T-cell (primary cell): ENCODE data around the gene NEIL3. TPM values are rescaled to one million over a fixed set of nuclear protein-coding genes. Genes with fewer than 3 reads are reported as not detected.

Experiments used
- ATAC-seq, 4 experiments: fragments of 200-7000 bp in 3 of 4; fragments of 150-1000 bp in 1 of 4; cut with Tn5 transposase; replicated peaks in 1 of 4; 1 replicate in 3 of 4; 2 replicates in 1 of 4; pipeline ENCODE4 v1.10.0; 2021; ENCODE audit warnings: moderate library complexity in 3 of 4, mild to moderate bottlenecking in 2 of 4, moderate number of reproducible peaks in 1 of 4
- CTCF ChIA-PET, 2 donors: fragments of 300-600 bp; sonication (Branson Sonifier 250); formaldehyde crosslinking; loops; one replicate each; lab custom pipeline; 2022; ENCODE audit warnings: antibody characterized with exemption in 2 of 2; lab: Charles Lee
- POLR2A ChIA-PET, 2 donors: fragments of 300-600 bp; sonication (Branson Sonifier 250); formaldehyde crosslinking; loops; one replicate each; lab custom pipeline; 2022; ENCODE audit warnings: antibody characterized with exemption in 2 of 2; lab: Charles Lee
- DNase-seq, 35 experiments: peaks; one replicate each; pipeline versions ENCODE4 v3.0.0 to v3.0.0-alpha.2; 2013 to 2023
- H3K27ac ChIP-seq: one replicate; pipeline ENCODE4 v1.5.1; 2013; ENCODE audit warnings: low read length
- H3K27me3 ChIP-seq, 2 experiments: replicated peaks in 1 of 2; 1 replicate in 1 of 2; 2 replicates in 1 of 2; pipeline versions ENCODE4 v1.6.1 to v1.7.0; 2013; ENCODE audit warnings: low read length in 1 of 2, mixed read lengths in 1 of 2; ENCODE audit not compliant: control insufficient read depth in 2 of 2, insufficient read depth in 2 of 2; ENCODE audit errors: extremely low read depth in 1 of 2
- H3K36me3 ChIP-seq, 2 donors: 1 replicate in 1 of 2; 2 replicates in 1 of 2; pipeline versions ENCODE4 v1.6.1 to v1.7.0; 2013; ENCODE audit warnings: low read length in 1 of 2; ENCODE audit not compliant: control insufficient read depth in 2 of 2, insufficient read depth in 1 of 2; ENCODE audit errors: extremely low read depth in 1 of 2
- H3K4me1 ChIP-seq, 2 experiments: 1 replicate in 1 of 2; 2 replicates in 1 of 2; pipeline versions ENCODE4 v1.6.1 to v1.7.0; 2013; ENCODE audit warnings: low read length in 2 of 2, mixed read lengths in 1 of 2; ENCODE audit not compliant: insufficient read depth in 2 of 2, control insufficient read depth in 1 of 2; ENCODE audit errors: extremely low read depth in 1 of 2
- H3K4me3 ChIP-seq, 2 donors: 1 replicate in 1 of 2; 2 replicates in 1 of 2; pipeline versions ENCODE4 v1.5.1 to v1.7.0; 2013; ENCODE audit warnings: mild to moderate bottlenecking in 2 of 2, low read length in 1 of 2, moderate library complexity in 1 of 2; ENCODE audit not compliant: control insufficient read depth in 1 of 2; ENCODE audit errors: extremely low read depth in 1 of 2
- H3K9me3 ChIP-seq: 2 replicates; pipeline ENCODE4 v1.7.0; 2013
- H3K27ac Mint-ChIP-seq, 2 donors: one replicate each; pipeline ENCODE4 v1.8.0; 2020 to 2021; ENCODE audit warnings: mild to moderate bottlenecking in 2 of 2, mixed read lengths in 2 of 2
- H3K27me3 Mint-ChIP-seq, 2 donors: one replicate each; pipeline ENCODE4 v1.8.0; 2021 to 2022; ENCODE audit warnings: mixed read lengths in 2 of 2
- H3K36me3 Mint-ChIP-seq: one replicate; pipeline ENCODE4 v1.8.0; 2021; ENCODE audit warnings: mixed read lengths
- H3K4me1 Mint-ChIP-seq, 3 donors: one replicate each; pipeline ENCODE4 v1.8.0; 2020 to 2022; ENCODE audit warnings: mixed read lengths in 3 of 3, mild to moderate bottlenecking in 1 of 3
- H3K4me3 Mint-ChIP-seq, 3 donors: one replicate each; pipeline ENCODE4 v1.8.0; 2020 to 2022; ENCODE audit warnings: mild to moderate bottlenecking in 3 of 3, mixed read lengths in 3 of 3, moderate library complexity in 3 of 3
- H3K9me3 Mint-ChIP-seq, 3 donors: one replicate each; pipeline ENCODE4 v1.8.0; 2020 to 2022; ENCODE audit warnings: mixed read lengths in 3 of 3
- WGBS: methylation state at CpG from one replicate; pipeline ENCODE4 v1.1.5; 2013; ENCODE audit warnings: missing lambda C conversion rate; ENCODE audit not compliant: insufficient coverage; 5-methylcytosine and 5-hydroxymethylcytosine counted together
- total RNA-seq, 35 experiments: library from RNA in 6 of 35; stranded (reverse) in 6 of 35; fragments of 120-200 nt in 1 of 35; gene quantifications; one replicate each; pipeline versions ENCODE4 v1.2.1 to v1.2.4 and lab custom pipeline; 2013 to 2026

The NEIL3 gene
- total RNA-seq, 5 donors from 2014 or later (not counting 1 experiment from before 2014, with no cell fraction given) = 0.25 to 0.90 (median 0.44) TPM

GRCh38 chr4:177396352-177396751 is 86.7 kb downstream of the NEIL3 start:
- no peaks in the 10 kb centered on the region for H3K9me3 ChIP-seq
- Mint-ChIP-seq H3K27ac (no peak overlapping the region), H3K4me1 (peaks cover 39 to 64% (median 40%) of the 10 kb centered on the region in 3 donors), H3K4me3 (no peak overlapping the region), H3K36me3 (no peaks in the 10 kb centered on the region), H3K9me3 (peaks cover 0 to 9% (median 0%) of the 10 kb centered on the region in 3 donors), H3K27me3 (peaks cover 0 to 2% of the 10 kb centered on the region in 2 donors)
- H3K27me3 ChIP-seq = peaks cover 0 to 3% of the 10 kb centered on the region in 2 experiments
- ATAC-seq (no peak), DNase-seq (no peak)
- POLR2A ChIA-PET = no interaction called here
- CTCF ChIA-PET = no interaction called here
- WGBS = no CpG with 5 or more reads among the region's 2 CpGs
- no peaks in the 10 kb centered on the region for H3K36me3 ChIP-seq
- H3K27ac ChIP-seq = no peak overlapping the region
- no peak overlapping the region for H3K4me3 ChIP-seq
- peaks cover 30 to 43% of the 10 kb centered on the region in 2 experiments for H3K4me1 ChIP-seq

GRCh38 chr4:177400030-177400429 is 90.4 kb downstream of the NEIL3 start:
- DNase-seq (no peak), ATAC-seq (peak in 1 of 4 experiments; percentile 68)
- Histone ChIP-seq H3K27me3 (peaks cover 0 to 2% of the 10 kb centered on the region in 2 experiments), H3K4me3 (no peak overlapping the region), H3K27ac (peak overlapping the region; percentile 31), H3K4me1 (peaks cover 32 to 37% of the 10 kb centered on the region in 2 experiments), H3K9me3 (no peaks in the 10 kb centered on the region), H3K36me3 (no peaks in the 10 kb centered on the region)
- CTCF ChIA-PET = no interaction called here
- Mint-ChIP-seq H3K27ac (peak overlapping the region; percentile 93), H3K4me1 (peaks cover 38 to 56% (median 40%) of the 10 kb centered on the region in 3 donors), H3K4me3 (peak overlapping the region in 2 of 3 donors; percentile 18 to 85), H3K36me3 (no peaks in the 10 kb centered on the region), H3K27me3 (no peaks in the 10 kb centered on the region), H3K9me3 (peaks cover 0 to 9% (median 0%) of the 10 kb centered on the region in 3 donors)
- WGBS = no CpG with 5 or more reads among the region's 2 CpGs
- POLR2A ChIA-PET = no interaction called here

GRCh38 chr4:177401658-177402273 is 92.1 kb downstream of the NEIL3 start:
- H3K4me1 Mint-ChIP-seq = peaks cover 38 to 56% (median 40%) of the 10 kb centered on the region in 3 donors
- Histone ChIP-seq H3K27me3 (peaks cover 0 to 2% of the 10 kb centered on the region in 2 experiments), H3K36me3 (no peaks in the 10 kb centered on the region), H3K4me1 (peaks cover 32 to 37% of the 10 kb centered on the region in 2 experiments), H3K27ac (peak overlapping the region; percentile 45), H3K4me3 (no peak overlapping the region), H3K9me3 (no peaks in the 10 kb centered on the region)
- ChIA-PET CTCF (no interaction called here), POLR2A (no interaction called here)
- ATAC-seq (peak; percentile 27 to 80 (median 71)), DNase-seq (peak in 1 of 35 experiments; percentile 26)
- peak overlapping the region in 2 of 3 donors; percentile 5 to 81 for H3K4me3 Mint-ChIP-seq
- H3K27ac Mint-ChIP-seq = peak overlapping the region; percentile 85 to 87
- H3K27me3 Mint-ChIP-seq = no peaks in the 10 kb centered on the region
- 60% methylated on average over 2 of the region's 5 CpGs for WGBS
- H3K9me3 Mint-ChIP-seq = peaks cover 0 to 9% (median 0%) of the 10 kb centered on the region in 3 donors
- no peaks in the 10 kb centered on the region for H3K36me3 Mint-ChIP-seq

- WGBS = 93% methylated on average over 2 of the region's 6 CpGs
- CTCF ChIA-PET = no interaction called here
- Histone ChIP-seq H3K9me3 (no peaks in the 10 kb centered on the region), H3K4me1 (peaks cover 32 to 37% of the 10 kb centered on the region in 2 experiments), H3K4me3 (no peak overlapping the region), H3K36me3 (no peaks in the 10 kb centered on the region), H3K27ac (no peak overlapping the region), H3K27me3 (peaks cover 0 to 2% of the 10 kb centered on the region in 2 experiments)
- Mint-ChIP-seq H3K4me3 (peak overlapping the region in 1 of 3 donors; percentile 31), H3K36me3 (no peaks in the 10 kb centered on the region), H3K27ac (no peak overlapping the region), H3K27me3 (no peaks in the 10 kb centered on the region), H3K9me3 (peaks cover 0 to 3% (median 0%) of the 10 kb centered on the region in 3 donors), H3K4me1 (peaks cover 38 to 51% (median 40%) of the 10 kb centered on the region in 3 donors)
- no peak for ATAC-seq
- POLR2A ChIA-PET = no interaction called here
- no peak for DNase-seq
Measured at GRCh38 chr4:177403746-177404145, 94.1 kb downstream of the NEIL3 start.

GRCh38 chr4:177404342-177404741 is 94.7 kb downstream of the NEIL3 start:
- Histone ChIP-seq H3K27ac (no peak overlapping the region), H3K36me3 (no peaks in the 10 kb centered on the region), H3K4me1 (peaks cover 29 to 36% of the 10 kb centered on the region in 2 experiments), H3K27me3 (peaks cover 0 to 2% of the 10 kb centered on the region in 2 experiments), H3K4me3 (no peak overlapping the region), H3K9me3 (no peaks in the 10 kb centered on the region)
- peaks cover 38 to 45% (median 40%) of the 10 kb centered on the region in 3 donors for H3K4me1 Mint-ChIP-seq
- H3K36me3 Mint-ChIP-seq = no peaks in the 10 kb centered on the region
- WGBS = 69% methylated on average over 3 of the region's 3 CpGs
- peak overlapping the region in 1 of 3 donors; percentile 31 for H3K4me3 Mint-ChIP-seq
- DNase-seq = no peak
- H3K9me3 Mint-ChIP-seq = peaks cover 0 to 3% (median 0%) of the 10 kb centered on the region in 3 donors
- POLR2A ChIA-PET = no interaction called here
- ATAC-seq = no peak
- CTCF ChIA-PET = no interaction called here
- H3K27me3 Mint-ChIP-seq = no peaks in the 10 kb centered on the region
- no peak overlapping the region for H3K27ac Mint-ChIP-seq

- ATAC-seq = no peak
Measured at GRCh38 chr4:177404986-177405385, 95.3 kb downstream of the NEIL3 start.

More at GRCh38 chr4:177404986-177405385, 95.3 kb downstream of the NEIL3 start:
- H3K27ac ChIP-seq = no peak overlapping the region
- Mint-ChIP-seq H3K4me3 (no peak overlapping the region), H3K36me3 (no peaks in the 10 kb centered on the region), H3K27me3 (no peaks in the 10 kb centered on the region), H3K9me3 (peaks cover 0 to 3% (median 0%) of the 10 kb centered on the region in 3 donors), H3K27ac (no peak overlapping the region), H3K4me1 (peaks cover 33 to 39% (median 34%) of the 10 kb centered on the region in 3 donors)
- H3K4me3 ChIP-seq = no peak overlapping the region
- CTCF ChIA-PET = no interaction called here
- H3K36me3 ChIP-seq = no peaks in the 10 kb centered on the region
- peaks cover 0 to 2% of the 10 kb centered on the region in 2 experiments for H3K27me3 ChIP-seq
- peaks cover 28 to 30% of the 10 kb centered on the region in 2 experiments for H3K4me1 ChIP-seq
- no peaks in the 10 kb centered on the region for H3K9me3 ChIP-seq
- 90% methylated on average over 3 of the region's 4 CpGs for WGBS
- DNase-seq = no peak
- POLR2A ChIA-PET = no interaction called here
